ENCODE measurements around the gene ZBTB5.
"Not testable (repeated sequence)": the region's sequence is repeated elsewhere in the genome, so short reads cannot be mapped to it uniquely, and the experiment has no call there.

ZBTB5 gene

GRCh38 chr9:37468620-37469019 lies 3.4 kb upstream of the ZBTB5 start:
- H3K27ac ChIP-seq (ENCODE audit: low read length), result no peak overlapping the region
- H3K9ac ChIP-seq (ENCODE audit: low read length in 2 of 2), result no peak overlapping the region
- H3K27me3 ChIP-seq (ENCODE audit: control insufficient read depth in 1 of 2, insufficient read depth in 2 of 2, low read length in 2 of 2), result no peaks in the 10 kb centered on the region
- peaks cover 16% of the 10 kb centered on the region for H3K4me1 ChIP-seq (ENCODE audit: control insufficient read depth, insufficient read depth, low read length)
- H3K36me3 ChIP-seq (ENCODE audit: control insufficient read depth in 2 of 2, insufficient read depth in 2 of 2, low read length in 2 of 2), result no peaks in the 10 kb centered on the region
- no peak overlapping the region for H3K4me3 ChIP-seq (ENCODE audit: low read length in 2 of 2)
- H3K9me3 ChIP-seq (ENCODE audit: control insufficient read depth in 2 of 2, low read length in 2 of 2), result no peaks in the 10 kb centered on the region

- not testable (repeated sequence) for H3K9ac ChIP-seq (ENCODE audit: low read length in 2 of 2); H3K9me3 ChIP-seq (ENCODE audit: control insufficient read depth in 2 of 2, low read length in 2 of 2); H3K27me3 ChIP-seq (ENCODE audit: control insufficient read depth in 1 of 2, insufficient read depth in 2 of 2, low read length in 2 of 2); H3K27ac ChIP-seq (ENCODE audit: low read length); H3K36me3 ChIP-seq (ENCODE audit: control insufficient read depth in 2 of 2, insufficient read depth in 2 of 2, low read length in 2 of 2); H3K4me3 ChIP-seq (ENCODE audit: low read length in 2 of 2)
- peaks cover 24% of the 10 kb centered on the region for H3K4me1 ChIP-seq (ENCODE audit: control insufficient read depth, insufficient read depth, low read length)
Measured at GRCh38 chr9:37467530-37467929, 2.3 kb upstream of the ZBTB5 start.

- no peaks in the 10 kb centered on the region for H3K27me3 ChIP-seq (ENCODE audit: control insufficient read depth in 1 of 2, insufficient read depth in 2 of 2, low read length in 2 of 2)
- H3K9me3 ChIP-seq (ENCODE audit: control insufficient read depth in 2 of 2, low read length in 2 of 2), result no peaks in the 10 kb centered on the region
- peak overlapping the region; percentile 80 to 86 for H3K4me3 ChIP-seq (ENCODE audit: low read length in 2 of 2)
- no peaks in the 10 kb centered on the region for H3K36me3 ChIP-seq (ENCODE audit: control insufficient read depth in 2 of 2, insufficient read depth in 2 of 2, low read length in 2 of 2)
- H3K4me1 ChIP-seq (ENCODE audit: control insufficient read depth, insufficient read depth, low read length), result peaks cover 26% of the 10 kb centered on the region
- H3K9ac ChIP-seq (ENCODE audit: low read length in 2 of 2), result peak overlapping the region; percentile 70 to 80
- peak overlapping the region; percentile 96 for H3K27ac ChIP-seq (ENCODE audit: low read length)
Measured at GRCh38 chr9:37466037-37466709, 923 bp upstream of the ZBTB5 start.

GRCh38 chr9:37464426-37465248 lies 613 bp downstream of the ZBTB5 start:
- H3K4me3 ChIP-seq (ENCODE audit: low read length in 2 of 2), result peak overlapping the region; percentile 95 to 99
- no peaks in the 10 kb centered on the region for H3K36me3 ChIP-seq (ENCODE audit: control insufficient read depth in 2 of 2, insufficient read depth in 2 of 2, low read length in 2 of 2)
- peak overlapping the region; percentile 96 for H3K27ac ChIP-seq (ENCODE audit: low read length)
- H3K4me1 ChIP-seq (ENCODE audit: control insufficient read depth, insufficient read depth, low read length), result peaks cover 26% of the 10 kb centered on the region
- H3K27me3 ChIP-seq (ENCODE audit: control insufficient read depth in 1 of 2, insufficient read depth in 2 of 2, low read length in 2 of 2), result no peaks in the 10 kb centered on the region
- peak overlapping the region; percentile 97 to 99 for H3K9ac ChIP-seq (ENCODE audit: low read length in 2 of 2)
- no peaks in the 10 kb centered on the region for H3K9me3 ChIP-seq (ENCODE audit: control insufficient read depth in 2 of 2, low read length in 2 of 2)

- Histone ChIP-seq H3K9ac (ENCODE audit: low read length in 2 of 2) (peak overlapping the region; percentile 97 to 99), H3K27me3 (ENCODE audit: control insufficient read depth in 1 of 2, insufficient read depth in 2 of 2, low read length in 2 of 2) (no peaks in the 10 kb centered on the region), H3K4me3 (ENCODE audit: low read length in 2 of 2) (peak overlapping the region; percentile 95 to 99), H3K36me3 (ENCODE audit: control insufficient read depth in 2 of 2, insufficient read depth in 2 of 2, low read length in 2 of 2) (no peaks in the 10 kb centered on the region), H3K9me3 (ENCODE audit: control insufficient read depth in 2 of 2, low read length in 2 of 2) (no peaks in the 10 kb centered on the region), H3K4me1 (ENCODE audit: control insufficient read depth, insufficient read depth, low read length) (peaks cover 26% of the 10 kb centered on the region), H3K27ac (ENCODE audit: low read length) (peak overlapping the region; percentile 96)
Measured at GRCh38 chr9:37464006-37464405, 1.2 kb downstream of the ZBTB5 start.

- Histone ChIP-seq H3K36me3 (ENCODE audit: control insufficient read depth in 2 of 2, insufficient read depth in 2 of 2, low read length in 2 of 2) (peaks cover 0 to 3% of the 10 kb centered on the region in 2 donors), H3K27me3 (ENCODE audit: control insufficient read depth in 1 of 2, insufficient read depth in 2 of 2, low read length in 2 of 2) (no peaks in the 10 kb centered on the region), H3K4me3 (ENCODE audit: low read length in 2 of 2) (no peak overlapping the region), H3K9ac (ENCODE audit: low read length in 2 of 2) (no peak overlapping the region), H3K27ac (ENCODE audit: low read length) (no peak overlapping the region), H3K9me3 (ENCODE audit: control insufficient read depth in 2 of 2, low read length in 2 of 2) (no peaks in the 10 kb centered on the region), H3K4me1 (ENCODE audit: control insufficient read depth, insufficient read depth, low read length) (peaks cover 9% of the 10 kb centered on the region)
Measured at GRCh38 chr9:37456817-37457216, 8.4 kb downstream of the ZBTB5 start.

- Histone ChIP-seq H3K9ac (ENCODE audit: low read length in 2 of 2) (no peak overlapping the region), H3K27ac (ENCODE audit: low read length) (no peak overlapping the region), H3K36me3 (ENCODE audit: control insufficient read depth in 2 of 2, insufficient read depth in 2 of 2, low read length in 2 of 2) (peaks cover 0 to 3% of the 10 kb centered on the region in 2 donors), H3K9me3 (ENCODE audit: control insufficient read depth in 2 of 2, low read length in 2 of 2) (no peaks in the 10 kb centered on the region), H3K4me1 (ENCODE audit: control insufficient read depth, insufficient read depth, low read length) (peaks cover 13% of the 10 kb centered on the region), H3K4me3 (ENCODE audit: low read length in 2 of 2) (no peak overlapping the region), H3K27me3 (ENCODE audit: control insufficient read depth in 1 of 2, insufficient read depth in 2 of 2, low read length in 2 of 2) (no peaks in the 10 kb centered on the region)
Measured at GRCh38 chr9:37455884-37456647, 9.2 kb downstream of the ZBTB5 start.

GRCh38 chr9:37454238-37454637 lies 11.0 kb downstream of the ZBTB5 start:
- Histone ChIP-seq H3K36me3 (ENCODE audit: control insufficient read depth in 2 of 2, insufficient read depth in 2 of 2, low read length in 2 of 2) (peaks cover 0 to 3% of the 10 kb centered on the region in 2 donors), H3K27ac (ENCODE audit: low read length) (no peak overlapping the region), H3K4me1 (ENCODE audit: control insufficient read depth, insufficient read depth, low read length) (peaks cover 15% of the 10 kb centered on the region), H3K4me3 (ENCODE audit: low read length in 2 of 2) (no peak overlapping the region), H3K9ac (ENCODE audit: low read length in 2 of 2) (no peak overlapping the region), H3K9me3 (ENCODE audit: control insufficient read depth in 2 of 2, low read length in 2 of 2) (no peaks in the 10 kb centered on the region), H3K27me3 (ENCODE audit: control insufficient read depth in 1 of 2, insufficient read depth in 2 of 2, low read length in 2 of 2) (no peaks in the 10 kb centered on the region)

GRCh38 chr9:37453827-37454226 lies 11.4 kb downstream of the ZBTB5 start:
- Histone ChIP-seq H3K9me3 (ENCODE audit: control insufficient read depth in 2 of 2, low read length in 2 of 2) (no peaks in the 10 kb centered on the region), H3K27me3 (ENCODE audit: control insufficient read depth in 1 of 2, insufficient read depth in 2 of 2, low read length in 2 of 2) (no peaks in the 10 kb centered on the region), H3K4me1 (ENCODE audit: control insufficient read depth, insufficient read depth, low read length) (peaks cover 15% of the 10 kb centered on the region), H3K9ac (ENCODE audit: low read length in 2 of 2) (no peak overlapping the region), H3K4me3 (ENCODE audit: low read length in 2 of 2) (no peak overlapping the region), H3K27ac (ENCODE audit: low read length) (no peak overlapping the region), H3K36me3 (ENCODE audit: control insufficient read depth in 2 of 2, insufficient read depth in 2 of 2, low read length in 2 of 2) (peaks cover 0 to 3% of the 10 kb centered on the region in 2 donors)

- Histone ChIP-seq H3K9me3 (ENCODE audit: control insufficient read depth in 2 of 2, low read length in 2 of 2) (no peaks in the 10 kb centered on the region), H3K4me3 (ENCODE audit: low read length in 2 of 2) (no peak overlapping the region), H3K27me3 (ENCODE audit: control insufficient read depth in 1 of 2, insufficient read depth in 2 of 2, low read length in 2 of 2) (no peaks in the 10 kb centered on the region), H3K9ac (ENCODE audit: low read length in 2 of 2) (no peak overlapping the region), H3K4me1 (ENCODE audit: control insufficient read depth, insufficient read depth, low read length) (peaks cover 15% of the 10 kb centered on the region), H3K27ac (ENCODE audit: low read length) (no peak overlapping the region), H3K36me3 (ENCODE audit: control insufficient read depth in 2 of 2, insufficient read depth in 2 of 2, low read length in 2 of 2) (peaks cover 3% of the 10 kb centered on the region in 2 donors)
Measured at GRCh38 chr9:37452611-37453010, 12.6 kb downstream of the ZBTB5 start.
